Activated T-cell treated with anti-CD3 and anti-CD28 coated beads, Interleukin-2, amount 50 U/mL, for 24 hours (primary cell): ENCODE measurements around the gene KANK2.
"Not testable (repeated sequence)": the region's sequence is repeated elsewhere in the genome, so short reads cannot be mapped to it uniquely, and the experiment has no call there.

Source experiments
- DNase-seq: peaks from one replicate; pipeline ENCODE4 v3.0.0-alpha.2; 2020
- H3K27ac Mint-ChIP-seq: 2 replicates; pipeline ENCODE4 v1.8.0; 2020; ENCODE audit warnings: mild to moderate bottlenecking, mixed read lengths
- H3K27me3 Mint-ChIP-seq: 2 replicates; pipeline ENCODE4 v1.8.0; 2020; ENCODE audit warnings: mixed read lengths
- H3K36me3 Mint-ChIP-seq: 2 replicates; pipeline ENCODE4 v1.8.0; 2020; ENCODE audit warnings: low read depth, mixed read lengths
- H3K4me1 Mint-ChIP-seq: 2 replicates; pipeline ENCODE4 v1.8.0; 2020; ENCODE audit warnings: low read depth, mixed read lengths
- H3K4me3 Mint-ChIP-seq: 2 replicates; pipeline ENCODE4 v1.8.0; 2020; ENCODE audit warnings: mild to moderate bottlenecking, moderate library complexity, mixed read lengths
- H3K9me3 Mint-ChIP-seq: 2 replicates; pipeline ENCODE4 v1.8.0; 2020; ENCODE audit warnings: mixed read lengths

KANK2 gene

DNA sequence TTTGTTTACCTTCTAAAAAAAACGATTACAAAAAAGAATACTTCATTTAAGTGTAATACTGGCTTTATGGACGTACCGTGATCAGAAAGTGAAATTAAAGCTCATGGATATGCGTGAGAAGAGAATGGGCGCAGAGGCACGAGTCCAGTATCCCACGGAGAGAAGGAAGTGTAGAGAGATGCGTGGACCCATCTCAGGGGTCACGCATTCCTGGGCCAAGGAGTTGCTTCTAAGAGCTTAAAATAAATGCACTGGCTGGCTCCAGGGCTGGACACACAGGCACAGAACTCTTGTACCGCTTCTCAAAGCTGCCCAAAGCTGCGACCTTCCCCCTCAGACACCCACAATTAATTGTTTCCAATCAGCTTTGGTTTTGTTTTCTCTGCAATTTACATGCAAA, 33.0 kb downstream of the KANK2 start:
- no peaks in the 10 kb centered on the region for H3K36me3 Mint-ChIP-seq
- no peak overlapping the region for H3K4me3 Mint-ChIP-seq
- H3K27me3 Mint-ChIP-seq: no peaks in the 10 kb centered on the region
- peaks cover 3% of the 10 kb centered on the region for H3K9me3 Mint-ChIP-seq
- no peaks in the 10 kb centered on the region for H3K4me1 Mint-ChIP-seq
- DNase-seq: no peak
- H3K27ac Mint-ChIP-seq: no peak overlapping the region

DNA sequence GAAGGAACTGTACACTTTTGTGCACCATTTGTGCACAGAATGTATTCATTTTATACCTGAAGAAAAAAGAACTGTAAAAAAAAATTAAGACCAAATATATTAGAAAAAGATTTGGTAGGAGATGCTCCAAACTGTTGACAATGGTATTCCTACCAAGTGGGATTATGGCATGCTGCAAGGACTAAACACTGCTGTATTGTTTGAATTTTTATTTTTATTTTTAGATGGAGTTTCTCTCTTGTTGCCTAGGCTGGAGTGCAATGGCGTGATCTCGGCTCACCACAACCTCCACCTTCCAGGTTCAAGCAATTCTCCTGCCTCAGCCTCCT, 36.9 kb downstream of the KANK2 start:
- H3K27ac Mint-ChIP-seq, H3K4me3 Mint-ChIP-seq, H3K27me3 Mint-ChIP-seq, DNase-seq, H3K36me3 Mint-ChIP-seq, H3K9me3 Mint-ChIP-seq, H3K4me1 Mint-ChIP-seq: not testable (repeated sequence)

DNA sequence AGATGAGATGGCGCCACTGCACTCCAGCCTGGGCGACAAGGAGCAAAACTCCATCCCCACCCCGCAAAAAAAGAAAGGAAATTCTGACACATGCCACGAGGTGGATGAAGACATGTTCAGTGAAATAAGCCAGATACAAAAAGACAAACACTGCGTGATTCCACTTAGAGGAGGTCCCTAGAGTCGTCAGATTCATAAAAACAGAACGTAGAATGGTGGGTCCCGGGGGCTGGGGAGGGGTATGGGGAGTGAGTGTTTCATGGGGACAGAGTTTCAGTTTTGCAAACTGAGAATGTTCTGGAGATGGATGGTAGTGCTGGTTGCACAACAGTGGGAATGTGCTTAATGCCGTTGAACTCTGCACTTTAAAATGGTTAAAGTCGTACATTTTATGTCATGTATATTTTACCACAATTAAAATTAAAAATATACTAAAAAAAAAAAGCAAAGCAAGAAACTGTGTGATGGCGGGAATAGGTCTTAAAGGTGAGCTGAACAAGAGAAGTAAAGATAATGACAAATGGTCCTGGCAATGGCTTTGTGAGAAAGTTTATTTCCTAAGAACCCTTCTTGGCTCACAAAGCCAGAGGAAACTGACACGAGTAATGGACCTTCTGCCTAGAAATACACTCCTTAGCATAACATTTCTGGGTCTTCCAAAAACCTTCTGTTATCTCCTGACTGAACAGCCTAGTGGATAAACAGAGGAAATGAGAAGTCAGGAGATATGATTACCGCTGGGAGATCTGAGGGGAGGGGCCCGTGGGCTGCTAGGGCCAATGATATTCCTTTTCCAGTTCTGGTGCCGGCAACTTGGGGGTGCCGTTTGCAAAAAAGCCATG, 37.5 kb downstream of the KANK2 start:
- Mint-ChIP-seq H3K4me1 (peaks cover 5% of the 10 kb centered on the region), H3K9me3 (peaks cover 3% of the 10 kb centered on the region), H3K27me3 (no peaks in the 10 kb centered on the region), H3K4me3 (no peak overlapping the region), H3K36me3 (peaks cover 4% of the 10 kb centered on the region), H3K27ac (no peak overlapping the region)
- no peak for DNase-seq

DNA sequence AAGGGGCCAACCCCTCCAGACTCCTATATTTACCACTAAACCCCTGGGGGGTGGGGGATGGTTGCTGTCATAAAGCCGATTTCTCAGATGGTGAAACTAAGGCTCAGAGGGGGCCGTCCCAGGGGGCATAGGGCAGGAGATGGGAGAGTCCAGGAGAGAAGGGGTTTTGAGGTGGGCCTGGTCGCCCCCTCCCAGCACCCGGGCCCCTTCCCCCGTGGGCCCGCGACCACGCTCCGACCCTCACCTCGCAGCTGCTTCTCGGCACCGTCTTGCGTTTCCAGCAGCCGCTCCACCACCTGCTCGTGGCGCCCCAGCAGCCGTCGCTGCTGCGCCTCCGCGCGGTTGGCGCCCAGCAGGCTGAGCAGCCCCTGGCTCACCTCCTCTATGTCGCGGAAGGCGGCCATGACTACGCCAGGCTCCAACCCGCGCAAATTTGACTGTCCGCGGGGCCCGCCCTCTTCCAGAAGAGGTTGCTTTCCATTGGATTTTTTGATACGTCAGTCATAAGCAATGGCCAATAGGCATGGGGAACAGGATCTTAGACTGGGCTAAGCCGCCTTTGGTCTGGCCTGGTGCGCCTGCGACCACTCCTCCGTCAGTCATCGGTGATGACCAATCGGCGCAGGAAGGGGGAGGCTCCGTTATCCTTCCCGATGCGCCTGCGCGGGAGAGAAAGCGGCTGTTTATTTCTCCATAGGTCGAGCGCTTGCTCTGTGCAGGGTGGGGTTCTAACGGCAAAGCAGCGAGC, 41.8 kb downstream of the KANK2 start, which contains the start of gene SPC24:
TSS of gene SPC24 (minus strand) at position 410 of the 748 bp plus-strand sequence. CDS start at position 404, 6 bp downstream.
- Mint-ChIP-seq H3K4me1 (peaks cover 11% of the 10 kb centered on the region), H3K36me3 (peaks cover 26% of the 10 kb centered on the region), H3K27me3 (no peaks in the 10 kb centered on the region)

DNA sequence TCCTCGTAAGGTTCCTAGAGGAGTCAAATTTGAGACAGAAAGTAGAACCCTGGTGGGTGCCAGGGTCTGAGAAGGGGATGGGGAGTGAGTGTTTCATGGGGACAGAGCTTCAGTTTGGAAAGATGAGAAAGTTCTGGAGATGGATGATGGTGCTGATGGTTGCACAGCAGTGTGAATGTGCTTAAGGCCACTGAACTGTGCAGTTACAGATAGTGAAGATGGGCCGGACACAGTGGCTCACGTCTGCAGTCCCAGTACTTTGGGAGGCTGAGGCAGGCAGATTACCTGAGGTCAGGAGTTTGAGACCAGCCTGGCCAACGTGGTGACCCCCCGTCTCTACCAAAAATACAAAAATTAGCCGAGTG, 42.7 kb downstream of the KANK2 start:
- Mint-ChIP-seq H3K36me3 (peaks cover 26% of the 10 kb centered on the region), H3K27me3 (no peaks in the 10 kb centered on the region), H3K27ac (peak overlapping the region; percentile 78), H3K4me3 (peak overlapping the region; percentile 82), H3K4me1 (peaks cover 11% of the 10 kb centered on the region), H3K9me3 (no peaks in the 10 kb centered on the region)
- no peak for DNase-seq

More for the DNA sequence above, 41.8 kb downstream of the KANK2 start, which contains the start of gene SPC24:
- peak; percentile 92 for DNase-seq
- peak within 1 kb of the TSS; percentile 82 for H3K4me3 Mint-ChIP-seq
- peaks cover 3% of the 10 kb centered on the region for H3K9me3 Mint-ChIP-seq
- H3K27ac Mint-ChIP-seq: peak within 1 kb of the TSS; percentile 90

DNA sequence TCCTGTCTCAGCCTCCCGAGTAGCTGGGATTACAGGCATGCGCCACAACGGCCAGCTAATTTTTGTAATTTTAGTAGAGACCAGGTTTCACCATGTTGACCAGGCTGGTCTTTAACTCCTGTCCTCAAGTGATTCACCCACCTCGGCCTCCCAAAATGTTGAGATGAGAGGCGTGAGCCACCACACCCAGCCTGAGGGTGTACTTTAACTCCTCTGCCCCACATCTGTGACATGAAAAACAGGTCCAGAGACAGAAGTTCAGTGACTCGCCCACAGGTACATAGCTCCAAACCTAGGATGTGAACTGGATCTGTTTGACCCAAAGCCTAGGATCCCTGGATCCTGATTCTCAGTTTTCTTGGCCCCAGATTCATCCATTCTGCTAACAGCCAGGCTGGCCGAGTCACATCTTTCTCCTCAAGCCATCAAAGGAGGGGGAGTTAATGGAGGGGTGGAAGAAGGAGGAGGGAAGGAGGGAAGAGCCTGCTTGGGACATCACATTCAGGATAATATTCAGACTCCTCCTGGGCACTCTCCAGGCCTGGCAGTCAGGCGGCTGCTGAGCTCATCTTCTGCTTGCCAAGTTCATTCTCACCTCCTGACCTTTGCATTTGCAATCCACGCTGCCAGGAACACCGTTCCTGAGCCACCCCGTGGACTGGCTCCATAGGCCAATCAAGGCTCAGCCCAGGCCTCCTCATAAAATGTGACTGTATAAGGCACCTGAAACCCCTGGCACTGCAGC, 44.9 kb downstream of the KANK2 start:
- peaks cover 11% of the 10 kb centered on the region for H3K4me1 Mint-ChIP-seq
- no peak for DNase-seq
- no peak overlapping the region for H3K4me3 Mint-ChIP-seq
- no peak overlapping the region for H3K27ac Mint-ChIP-seq
- no peaks in the 10 kb centered on the region for H3K27me3 Mint-ChIP-seq
- H3K36me3 Mint-ChIP-seq: peaks cover 44% of the 10 kb centered on the region
- H3K9me3 Mint-ChIP-seq: no peaks in the 10 kb centered on the region

DNA sequence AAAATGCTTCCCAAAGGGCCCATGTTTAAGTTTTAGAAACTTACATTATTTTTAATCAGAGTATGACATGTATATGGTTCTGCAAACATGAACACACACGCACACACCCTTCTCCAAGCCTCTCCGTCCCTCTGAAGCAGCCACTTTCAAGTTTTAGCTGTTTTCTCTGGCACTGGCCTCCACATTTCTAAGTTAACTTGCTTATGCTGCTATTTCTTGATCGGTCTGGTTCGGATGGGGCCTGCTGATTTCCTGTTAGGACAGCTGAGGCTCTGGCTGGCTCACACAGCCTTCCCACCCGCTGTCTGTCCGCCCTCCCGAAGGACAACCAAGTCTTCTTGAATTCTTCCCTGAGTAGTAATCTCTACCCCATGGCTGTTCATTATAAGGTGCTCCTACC, 46.2 kb downstream of the KANK2 start:
- H3K4me3 Mint-ChIP-seq: no peak overlapping the region
- H3K27me3 Mint-ChIP-seq: no peaks in the 10 kb centered on the region
- peaks cover 57% of the 10 kb centered on the region for H3K36me3 Mint-ChIP-seq
- H3K4me1 Mint-ChIP-seq: peaks cover 10% of the 10 kb centered on the region
- H3K27ac Mint-ChIP-seq: no peak overlapping the region
- no peaks in the 10 kb centered on the region for H3K9me3 Mint-ChIP-seq
- DNase-seq: no peak

DNA sequence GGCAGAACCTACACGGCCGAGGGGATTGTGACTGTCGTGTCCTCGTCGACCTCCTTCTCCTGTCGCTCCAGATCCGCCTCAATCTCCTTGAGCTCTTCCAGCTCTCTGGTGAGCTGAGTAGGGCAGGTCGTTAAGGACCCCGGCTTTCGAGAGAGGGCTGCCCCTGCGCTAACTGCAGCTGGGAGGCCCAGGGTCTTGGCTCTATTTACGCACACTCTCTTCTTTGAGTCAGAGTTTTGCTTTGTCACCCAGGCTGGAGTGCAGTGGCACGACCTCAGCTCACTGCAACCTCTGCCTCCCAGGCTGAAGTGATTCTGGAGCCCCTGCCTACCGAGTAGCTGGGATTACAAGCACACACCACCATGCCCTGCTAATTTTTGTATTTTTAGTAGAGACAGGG, 49.3 kb downstream of the KANK2 start:
- no peak overlapping the region for H3K4me3 Mint-ChIP-seq
- peaks cover 56% of the 10 kb centered on the region for H3K36me3 Mint-ChIP-seq
- no peaks in the 10 kb centered on the region for H3K27me3 Mint-ChIP-seq
- no peak for DNase-seq
- no peaks in the 10 kb centered on the region for H3K4me1 Mint-ChIP-seq
- no peaks in the 10 kb centered on the region for H3K9me3 Mint-ChIP-seq
- no peak overlapping the region for H3K27ac Mint-ChIP-seq

DNA sequence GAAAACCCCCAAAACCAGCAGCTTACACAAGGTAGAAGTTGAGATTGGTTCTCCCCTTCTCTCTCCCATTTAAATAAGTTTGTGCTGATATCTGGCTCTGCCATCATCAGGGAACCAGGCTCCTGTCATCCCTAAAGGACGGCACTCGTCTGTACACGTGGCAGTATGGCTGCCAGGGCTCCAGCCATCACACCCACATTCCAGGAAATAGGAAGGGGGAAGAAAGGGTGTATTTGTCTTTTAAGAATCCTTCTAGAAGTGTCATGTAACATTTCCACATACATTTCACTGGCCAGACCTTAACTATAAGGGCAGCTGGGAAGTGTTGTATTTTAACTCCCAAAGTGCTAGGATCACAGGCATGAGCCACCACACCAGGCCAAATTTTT, 51.8 kb downstream of the KANK2 start:
- H3K27me3 Mint-ChIP-seq: no peaks in the 10 kb centered on the region
- no peaks in the 10 kb centered on the region for H3K4me1 Mint-ChIP-seq
- H3K4me3 Mint-ChIP-seq: no peak overlapping the region

DNA sequence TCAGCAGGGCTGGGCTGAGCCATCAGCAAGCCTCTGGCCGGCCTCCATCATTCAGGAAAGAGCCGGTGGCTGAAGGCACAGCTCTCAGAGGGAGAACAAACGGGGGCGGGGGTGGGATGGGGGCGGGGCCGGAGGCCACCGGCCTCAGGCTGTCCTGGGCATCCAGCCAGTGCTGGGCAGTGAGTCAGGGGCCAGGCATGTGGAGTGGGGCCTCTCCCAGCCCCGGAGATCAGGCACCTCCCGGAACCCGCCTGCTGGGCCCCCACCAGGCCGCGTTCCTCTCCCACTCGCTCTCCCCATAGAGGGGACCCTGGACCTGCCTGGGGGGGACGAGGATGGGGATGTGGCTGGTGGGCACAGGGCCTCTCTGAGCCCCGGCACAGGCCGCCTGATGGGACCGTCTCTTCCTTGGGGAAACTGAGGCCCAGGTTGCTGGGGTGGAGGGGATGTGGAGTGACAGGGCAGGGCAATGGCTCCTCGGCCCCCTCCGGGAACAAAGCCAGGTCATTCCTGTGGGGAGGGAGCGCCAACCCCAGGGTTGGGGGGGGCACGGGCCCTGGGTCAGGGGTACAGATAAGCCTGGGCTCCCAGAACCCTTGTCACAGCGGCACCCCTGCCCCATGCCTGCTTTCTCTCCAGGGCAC, 54.7 kb downstream of the KANK2 start:
- no peak for DNase-seq
- Mint-ChIP-seq H3K36me3 (peaks cover 28% of the 10 kb centered on the region), H3K9me3 (no peaks in the 10 kb centered on the region), H3K4me3 (no peak overlapping the region), H3K27me3 (no peaks in the 10 kb centered on the region), H3K4me1 (peaks cover 8% of the 10 kb centered on the region), H3K27ac (no peak overlapping the region)

More for the DNA sequence above, 51.8 kb downstream of the KANK2 start:
- Mint-ChIP-seq H3K9me3 (no peaks in the 10 kb centered on the region), H3K27ac (no peak overlapping the region), H3K36me3 (peaks cover 45% of the 10 kb centered on the region)
- DNase-seq: no peak

DNA sequence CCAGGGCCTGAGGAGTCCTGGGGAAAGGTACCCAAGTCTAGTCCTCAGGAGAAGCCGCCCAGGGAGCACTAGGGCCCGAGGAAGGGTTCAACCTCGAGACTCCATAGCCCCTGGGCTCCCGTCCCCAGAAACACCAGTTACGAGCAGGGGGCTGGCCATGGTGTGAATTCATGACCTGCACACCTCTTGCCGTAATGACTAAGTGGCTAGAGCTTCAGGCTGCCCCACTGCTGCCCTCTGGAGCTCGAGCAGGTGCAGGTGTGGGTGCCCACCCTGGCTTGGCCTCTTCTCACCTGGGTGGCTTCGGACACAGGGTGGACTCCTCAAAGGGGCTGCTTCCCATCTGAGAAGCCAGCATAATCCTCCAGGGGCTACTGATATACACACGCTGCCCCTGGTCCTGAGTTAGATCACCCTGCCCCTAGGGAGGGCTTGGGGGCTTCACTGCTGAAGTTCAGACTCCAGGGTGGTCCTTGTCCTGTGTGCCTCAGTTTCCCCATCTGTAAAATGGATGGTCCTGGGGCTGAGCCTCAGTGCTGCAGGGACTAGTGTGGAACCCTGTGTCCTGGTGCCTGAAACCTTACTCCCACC, 55.3 kb downstream of the KANK2 start:
- H3K36me3 Mint-ChIP-seq: peaks cover 22% of the 10 kb centered on the region
- H3K4me3 Mint-ChIP-seq: no peak overlapping the region
- H3K27me3 Mint-ChIP-seq: no peaks in the 10 kb centered on the region
- no peak for DNase-seq
- H3K27ac Mint-ChIP-seq: no peak overlapping the region
- no peaks in the 10 kb centered on the region for H3K9me3 Mint-ChIP-seq
- H3K4me1 Mint-ChIP-seq: peaks cover 11% of the 10 kb centered on the region

DNA sequence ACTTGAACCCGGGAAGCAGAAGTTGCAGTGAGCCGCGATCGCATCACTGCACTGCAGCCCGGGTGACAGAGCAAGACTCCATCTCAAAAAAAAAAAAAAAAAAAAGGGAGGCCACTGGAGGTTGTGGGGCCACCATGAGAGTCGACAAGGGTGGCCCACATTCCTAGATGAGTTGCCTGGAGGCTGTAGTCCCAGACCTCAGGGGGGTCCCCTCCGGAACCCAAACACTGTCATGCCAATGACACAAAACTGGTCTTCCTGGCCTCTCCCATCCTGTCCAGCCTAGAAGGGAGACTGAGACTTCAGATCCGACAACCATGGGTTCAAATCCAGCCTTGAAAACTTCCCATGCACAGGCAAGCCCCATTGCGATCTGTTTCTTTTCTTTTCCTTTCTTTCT, 56.4 kb downstream of the KANK2 start:
- DNase-seq: no peak
- Mint-ChIP-seq H3K4me3 (no peak overlapping the region), H3K9me3 (no peaks in the 10 kb centered on the region), H3K27me3 (no peaks in the 10 kb centered on the region), H3K36me3 (peaks cover 10% of the 10 kb centered on the region), H3K4me1 (peaks cover 11% of the 10 kb centered on the region), H3K27ac (no peak overlapping the region)

DNA sequence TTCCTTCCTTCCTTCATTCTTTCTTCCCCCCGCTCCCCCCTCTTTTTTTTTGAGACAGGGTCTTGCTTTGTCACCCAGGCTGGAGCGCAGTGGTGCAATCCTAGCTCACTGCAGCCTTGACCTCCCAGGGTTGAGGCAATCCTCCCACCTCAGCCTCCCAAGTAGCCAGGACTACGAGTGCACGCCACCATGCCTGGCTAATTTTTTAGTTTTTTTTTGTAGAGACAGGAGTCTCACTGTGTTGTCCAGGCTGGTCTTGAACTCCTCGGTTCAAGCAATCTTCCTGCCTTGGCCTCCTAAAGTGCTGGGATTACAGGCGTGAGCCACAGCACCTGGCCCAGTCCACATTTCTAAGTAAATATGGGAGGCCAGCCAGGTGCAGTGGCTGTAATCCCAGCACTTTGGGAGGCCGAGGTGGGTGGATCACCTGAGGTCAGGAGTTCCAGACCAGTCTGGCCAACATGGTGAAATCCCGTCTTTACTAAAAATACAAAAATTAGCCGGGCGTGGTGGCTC, 57.3 kb downstream of the KANK2 start:
- not testable (repeated sequence) for H3K27me3 Mint-ChIP-seq, H3K9me3 Mint-ChIP-seq, DNase-seq, H3K27ac Mint-ChIP-seq, H3K36me3 Mint-ChIP-seq, H3K4me3 Mint-ChIP-seq
- peaks cover 11% of the 10 kb centered on the region for H3K4me1 Mint-ChIP-seq
